NCI-H1092 treated with DMSO at 0.1 percent for 48 hours (cell line): Measurements from ENCODE around the gene ST6GALNAC5.
"Not testable (repeated sequence)": the region's sequence is repeated elsewhere in the genome, so short reads cannot be mapped to it uniquely, and the experiment has no call there.

ENCODE experiments used
- DNase-seq: peaks from one replicate; lab custom pipeline; 2025; lab: John Stamatoyannopoulos, UW

The ST6GALNAC5 gene

GRCh38 chr1:76868154-76868882 lies 1.0 kb downstream of the ST6GALNAC5 start:
- peak; percentile 10 for DNase-seq

GRCh38 chr1:76868916-76869315 lies 1.6 kb downstream of the ST6GALNAC5 start:
- no peak for DNase-seq

GRCh38 chr1:76870037-76870436 lies 2.8 kb downstream of the ST6GALNAC5 start:
- no peak for DNase-seq

GRCh38 chr1:76871355-76871974 lies 4.2 kb downstream of the ST6GALNAC5 start:
- no peak for DNase-seq

- no peak for DNase-seq
Measured at GRCh38 chr1:76872944-76873343, 5.7 kb downstream of the ST6GALNAC5 start.

GRCh38 chr1:76876655-76877395 lies 9.5 kb downstream of the ST6GALNAC5 start:
- DNase-seq = no peak

GRCh38 chr1:76879014-76879413 lies 11.7 kb downstream of the ST6GALNAC5 start:
- not testable (repeated sequence) for DNase-seq

- DNase-seq = no peak
Measured at GRCh38 chr1:76881762-76882161, 14.5 kb downstream of the ST6GALNAC5 start.

GRCh38 chr1:76891931-76892622 lies 24.8 kb downstream of the ST6GALNAC5 start:
- DNase-seq = no peak

GRCh38 chr1:76892675-76893074 lies 25.4 kb downstream of the ST6GALNAC5 start:
- no peak for DNase-seq

GRCh38 chr1:76901158-76901767 lies 34.0 kb downstream of the ST6GALNAC5 start:
- DNase-seq = peak; percentile 44

- DNase-seq = no peak
Measured at GRCh38 chr1:76905876-76906595, 38.8 kb downstream of the ST6GALNAC5 start.

GRCh38 chr1:76909311-76909710 lies 42.0 kb downstream of the ST6GALNAC5 start:
- no peak for DNase-seq

GRCh38 chr1:76919085-76919484 lies 51.8 kb downstream of the ST6GALNAC5 start:
- DNase-seq = no peak

GRCh38 chr1:76921590-76921989 lies 54.3 kb downstream of the ST6GALNAC5 start:
- DNase-seq = no peak

- DNase-seq = no peak
Measured at GRCh38 chr1:76925825-76926224, 58.5 kb downstream of the ST6GALNAC5 start.

GRCh38 chr1:76928522-76928921 lies 61.2 kb downstream of the ST6GALNAC5 start:
- no peak for DNase-seq

- no peak for DNase-seq
Measured at GRCh38 chr1:76929136-76929535, 61.9 kb downstream of the ST6GALNAC5 start.

GRCh38 chr1:76933847-76934815 lies 66.9 kb downstream of the ST6GALNAC5 start:
- DNase-seq = no peak

- DNase-seq = no peak
Measured at GRCh38 chr1:76938304-76938703, 71.0 kb downstream of the ST6GALNAC5 start.
